Spleen (tissue), 11 donors: ENCODE results near the gene LIAS. TPM values are rescaled to one million over a fixed set of nuclear protein-coding genes. Genes with fewer than 3 reads are reported as not detected.
"Not testable (repeated sequence)": the region's sequence is repeated elsewhere in the genome, so short reads cannot be mapped to it uniquely, and the experiment has no call there.

Experiments used
- DNase-seq: peaks from one replicate; pipeline ENCODE4 v3.0.0-alpha.2; 2020
- H3K27ac ChIP-seq, 8 donors: fragments of 200-600 bp; sonication (generic) in 7 of 8; 1 replicate in 4 of 8; 2 replicates in 4 of 8; pipeline versions ENCODE4 v1.5.0 to v1.8.0; 2016 to 2021; ENCODE audit warnings: inconsistent platforms in 4 of 8, mild to moderate bottlenecking in 4 of 8, moderate library complexity in 1 of 8
- H3K27me3 ChIP-seq, 7 donors: fragments of 200-600 bp; sonication (generic) in 6 of 7; replicated peaks in 1 of 7; 1 replicate in 4 of 7; 2 replicates in 3 of 7; pipeline versions ENCODE4 v1.5.0 to v1.8.0; 2016 to 2021; ENCODE audit warnings: inconsistent platforms in 3 of 7, mild to moderate bottlenecking in 1 of 7
- H3K36me3 ChIP-seq, 6 donors: fragments of 200-600 bp; sonication (generic) in 5 of 6; 1 replicate in 4 of 6; 2 replicates in 2 of 6; pipeline versions ENCODE4 v1.5.0 to v1.8.0; 2016 to 2021; ENCODE audit warnings: inconsistent platforms in 2 of 6
- H3K4me1 ChIP-seq, 6 donors: fragments of 200-600 bp; sonication (generic) in 5 of 6; 1 replicate in 3 of 6; 2 replicates in 3 of 6; pipeline versions ENCODE4 v1.5.0 to v1.8.0; 2016 to 2021; ENCODE audit warnings: inconsistent platforms in 3 of 6
- H3K4me3 ChIP-seq, 8 donors: fragments of 200-600 bp; sonication (generic) in 7 of 8; 1 replicate in 4 of 8; 2 replicates in 4 of 8; pipeline versions ENCODE4 v1.5.0 to v1.8.0; 2016 to 2021; ENCODE audit warnings: inconsistent platforms in 4 of 8, mild to moderate bottlenecking in 4 of 8, moderate library complexity in 2 of 8
- H3K9me3 ChIP-seq, 8 donors: fragments of 200-600 bp; sonication (generic) in 7 of 8; 1 replicate in 4 of 8; 2 replicates in 4 of 8; pipeline versions ENCODE4 v1.5.0 to v1.8.0; 2016 to 2021; ENCODE audit warnings: inconsistent platforms in 4 of 8
- POLR2A ChIP-seq, 3 donors: fragments of 450-650 bp; IDR thresholded peaks; one replicate each; pipeline ENCODE4 v1.5.1; 2017; ENCODE audit warnings: antibody characterized with exemption in 3 of 3, mild to moderate bottlenecking in 1 of 3
- POLR2AphosphoS5 ChIP-seq, 3 donors: sonication (generic); formaldehyde crosslinking; IDR thresholded peaks; one replicate each; pipeline ENCODE4 v1.5.1; 2017; ENCODE audit warnings: antibody characterized with exemption in 3 of 3
- WGBS, 5 donors: extraction: QIAGEN DNeasy Blood & Tissue Kit in 3 of 5; methylation state at CpG; one replicate each; pipeline versions ENCODE4 v1.1.5 to v1.1.7; 2013 to 2018; 5-methylcytosine and 5-hydroxymethylcytosine counted together
- intact Hi-C: fragments of 100-400 bp; cut with DNase I; formaldehyde crosslinking; loops from one replicate; pipeline ENCODE4 v1.15.0; 2023; ENCODE audit warnings: low total_unique reads
- polyA plus RNA-seq, 3 donors: library from polyadenylated mRNA; stranded (reverse); fragments of 200-250 nt; gene quantifications; one replicate each; pipeline ENCODE4 v1.2.1, GENCODE V29; 2013
- total RNA-seq, 7 donors: library from RNA; depleted of rRNA in 3 of 7; stranded (reverse); fragments of >200 nt in 3 of 7; fragmentation: NEBNext Ultra II Directional in 4 of 7; extraction: Animal tissue kit (Norgen Biotek cat#: 25700) in 4 of 7; gene quantifications; one replicate each; pipeline versions ENCODE4 v1.1.0 to v1.2.1, GENCODE V29; 2016 to 2021
- TF ChIP-seq, protein P1 (sequence below), 11 experiments: fragments of 200-600 bp in 7 of 11; fragments of 450-650 bp in 4 of 11; sonication (generic) in 4 of 11; IDR thresholded peaks in 8 of 11; conservative IDR thresholded peaks in 3 of 11; 1 replicate in 7 of 11; 2 replicates in 4 of 11; pipeline versions ENCODE4 v1.4.0 to v1.8.0; 2016 to 2021; ENCODE audit warnings: antibody characterized with exemption in 11 of 11, inconsistent platforms in 4 of 11, mild to moderate bottlenecking in 1 of 11
- donor health status: healthy with polysubstance abuse.
- donor health status: DM: no; HTN: no; CAD: no; lungs with moderate emphysema.
- donor health status: DM: no; HTN: no; CAD: no.
- donor health status: Bipolar disorder and iron deficiency.
- donor health status: healthy.
- donor health status: DM: no; HTN: no; CAD: no.
- donor health status: DM: yes; HTN: yes; CAD: no.

The LIAS gene
- total and polyA plus RNA-seq, 10 donors = 8.0 to 21.7 (median 16.1) TPM

DNA sequence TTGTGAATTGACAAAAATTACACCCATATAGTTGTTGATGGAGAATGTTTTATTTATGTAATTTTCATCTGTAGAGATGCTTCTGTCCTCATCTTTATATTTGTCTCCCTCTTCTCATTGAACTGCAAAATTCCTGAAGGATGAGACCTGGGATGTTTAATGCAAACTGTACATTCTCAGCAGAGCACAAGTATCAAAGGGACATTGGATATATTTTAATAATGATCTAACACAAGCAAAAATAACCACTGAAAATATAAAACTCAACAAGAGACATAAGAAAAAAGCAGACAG lies 39.8 kb downstream of the LIAS start:
- TF ChIP-seq POLR2A (IDR thresholded peaks at IDR 0.05) (no peak), POLR2AphosphoS5 (IDR thresholded peaks at IDR 0.05) (no peak)
- TF ChIP-seq, protein P1, sequence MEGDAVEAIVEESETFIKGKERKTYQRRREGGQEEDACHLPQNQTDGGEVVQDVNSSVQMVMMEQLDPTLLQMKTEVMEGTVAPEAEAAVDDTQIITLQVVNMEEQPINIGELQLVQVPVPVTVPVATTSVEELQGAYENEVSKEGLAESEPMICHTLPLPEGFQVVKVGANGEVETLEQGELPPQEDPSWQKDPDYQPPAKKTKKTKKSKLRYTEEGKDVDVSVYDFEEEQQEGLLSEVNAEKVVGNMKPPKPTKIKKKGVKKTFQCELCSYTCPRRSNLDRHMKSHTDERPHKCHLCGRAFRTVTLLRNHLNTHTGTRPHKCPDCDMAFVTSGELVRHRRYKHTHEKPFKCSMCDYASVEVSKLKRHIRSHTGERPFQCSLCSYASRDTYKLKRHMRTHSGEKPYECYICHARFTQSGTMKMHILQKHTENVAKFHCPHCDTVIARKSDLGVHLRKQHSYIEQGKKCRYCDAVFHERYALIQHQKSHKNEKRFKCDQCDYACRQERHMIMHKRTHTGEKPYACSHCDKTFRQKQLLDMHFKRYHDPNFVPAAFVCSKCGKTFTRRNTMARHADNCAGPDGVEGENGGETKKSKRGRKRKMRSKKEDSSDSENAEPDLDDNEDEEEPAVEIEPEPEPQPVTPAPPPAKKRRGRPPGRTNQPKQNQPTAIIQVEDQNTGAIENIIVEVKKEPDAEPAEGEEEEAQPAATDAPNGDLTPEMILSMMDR (IDR thresholded peaks at IDR 0.05 in 8 of 11, conservative IDR thresholded peaks at IDR 0.05 in 3 of 11) = no peak
- Histone ChIP-seq H3K27ac (no peak overlapping the region), H3K4me1 (no peaks in the 10 kb centered on the region), H3K4me3 (no peak overlapping the region), H3K36me3 (peaks cover 0 to 57% (median 33%) of the 10 kb centered on the region in 6 donors), H3K27me3 (no peaks in the 10 kb centered on the region), H3K9me3 (no peaks in the 10 kb centered on the region)
- intact Hi-C loops = no loop called here
- no peak for DNase-seq

GRCh38 chr4:39502019-39502663 lies 43.3 kb downstream of the LIAS start:
- Histone ChIP-seq H3K36me3 (peaks cover 3 to 92% (median 62%) of the 10 kb centered on the region in 6 donors), H3K4me3 (no peak overlapping the region), H3K27ac (no peak overlapping the region), H3K27me3 (no peaks in the 10 kb centered on the region), H3K9me3 (no peaks in the 10 kb centered on the region), H3K4me1 (no peaks in the 10 kb centered on the region)
- intact Hi-C loops = no loop called here
- DNase-seq = no peak
- TF ChIP-seq, protein P1 (IDR thresholded peaks at IDR 0.05 in 8 of 11, conservative IDR thresholded peaks at IDR 0.05 in 3 of 11) = no peak
- TF ChIP-seq POLR2AphosphoS5 (IDR thresholded peaks at IDR 0.05) (no peak), POLR2A (IDR thresholded peaks at IDR 0.05) (no peak)

- WGBS, 5 donors = 91 to 100% (median 95%) methylated on average over 4 of the region's 4 CpGs
- H3K27me3 ChIP-seq, H3K4me1 ChIP-seq, H3K9me3 ChIP-seq, H3K4me3 ChIP-seq, intact Hi-C loops, H3K27ac ChIP-seq, DNase-seq: not testable (repeated sequence)
- peaks cover 3 to 97% (median 67%) of the 10 kb centered on the region in 6 donors for H3K36me3 ChIP-seq
Measured at GRCh38 chr4:39502664-39503035, 43.8 kb downstream of the LIAS start.

DNA sequence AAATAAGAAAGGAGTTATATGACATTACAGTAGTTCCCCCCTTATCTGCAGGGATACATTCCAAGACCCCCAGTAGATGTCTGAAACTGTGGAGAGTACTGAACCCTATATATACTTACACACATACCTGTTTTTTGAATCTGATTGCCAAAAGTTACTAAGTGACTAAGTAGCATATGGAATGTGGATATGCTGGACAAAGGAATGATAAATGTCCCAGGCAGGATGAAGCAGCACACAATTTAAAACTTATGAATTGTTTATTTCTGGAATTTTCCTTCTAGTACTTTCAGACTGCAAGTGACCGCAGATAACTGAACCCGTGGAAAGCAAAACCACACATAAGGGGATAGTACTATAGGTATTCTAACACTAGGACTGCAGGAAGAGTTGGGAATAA lies 45.7 kb downstream of the LIAS start:
- Histone ChIP-seq H3K36me3 (peaks cover 5 to 100% (median 82%) of the 10 kb centered on the region in 6 donors), H3K27ac (no peak overlapping the region), H3K4me3 (no peak overlapping the region), H3K4me1 (no peaks in the 10 kb centered on the region), H3K27me3 (no peaks in the 10 kb centered on the region), H3K9me3 (no peaks in the 10 kb centered on the region)
- 95 to 98% (median 98%) methylated on average over 2 of the region's 2 CpGs for WGBS, 5 donors
- TF ChIP-seq, protein P1 (IDR thresholded peaks at IDR 0.05 in 8 of 11, conservative IDR thresholded peaks at IDR 0.05 in 3 of 11) = no peak
- no peak for TF ChIP-seq POLR2A (IDR thresholded peaks at IDR 0.05)
- no peak for TF ChIP-seq POLR2AphosphoS5 (IDR thresholded peaks at IDR 0.05)
- intact Hi-C loops = no loop called here
- no peak for DNase-seq

GRCh38 chr4:39505581-39505980 lies 46.7 kb downstream of the LIAS start:
- H3K27ac ChIP-seq = no peak overlapping the region
- no peaks in the 10 kb centered on the region for H3K9me3 ChIP-seq
- no peak overlapping the region for H3K4me3 ChIP-seq
- TF ChIP-seq POLR2AphosphoS5 (IDR thresholded peaks at IDR 0.05) (no peak), POLR2A (IDR thresholded peaks at IDR 0.05) (no peak)
- TF ChIP-seq, protein P1 (IDR thresholded peaks at IDR 0.05 in 8 of 11, conservative IDR thresholded peaks at IDR 0.05 in 3 of 11) = no peak
- no peak for DNase-seq
- WGBS, 5 donors = 91 to 100% (median 95%) methylated on average over 1 of the region's 1 CpG
- no peaks in the 10 kb centered on the region for H3K27me3 ChIP-seq
- intact Hi-C loops = no loop called here
- H3K36me3 ChIP-seq = peaks cover 5 to 100% (median 86%) of the 10 kb centered on the region in 6 donors
- H3K4me1 ChIP-seq = no peaks in the 10 kb centered on the region
